ENCODE data around the gene LRRC32. TPM values are rescaled to one million over a fixed set of nuclear protein-coding genes. Genes with fewer than 3 reads are reported as not detected.

LRRC32 gene
- total RNA-seq, 1 donor from 2014 or later = 6.8 TPM

DNA sequence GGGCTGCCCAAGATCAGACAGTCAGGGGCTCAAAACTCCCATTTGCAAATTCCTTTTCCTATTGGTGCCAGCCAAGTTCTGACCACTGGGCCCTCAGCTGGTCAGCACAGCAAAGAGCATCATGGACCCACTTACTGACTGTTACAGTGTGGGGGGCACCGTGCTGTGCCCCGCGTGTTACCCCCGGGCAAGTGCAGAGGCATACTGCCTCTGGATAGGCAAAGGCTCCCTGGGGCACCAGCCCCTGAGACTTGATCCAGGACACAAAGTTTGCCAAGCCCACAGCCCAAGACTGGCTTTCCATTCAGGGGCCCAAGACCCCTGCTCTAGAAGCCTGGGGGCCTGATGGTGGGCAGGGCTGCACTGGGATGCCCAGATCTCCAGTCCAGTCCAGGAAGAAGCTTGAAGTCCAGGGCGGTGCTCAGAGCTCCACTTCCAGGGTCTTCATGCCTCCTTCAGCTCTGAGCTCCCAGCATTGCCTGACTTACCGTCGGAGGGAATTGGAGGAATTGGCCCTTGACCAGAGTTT is 6.6 kb downstream of the LRRC32 start:
- TF ChIP-seq, protein P1, sequence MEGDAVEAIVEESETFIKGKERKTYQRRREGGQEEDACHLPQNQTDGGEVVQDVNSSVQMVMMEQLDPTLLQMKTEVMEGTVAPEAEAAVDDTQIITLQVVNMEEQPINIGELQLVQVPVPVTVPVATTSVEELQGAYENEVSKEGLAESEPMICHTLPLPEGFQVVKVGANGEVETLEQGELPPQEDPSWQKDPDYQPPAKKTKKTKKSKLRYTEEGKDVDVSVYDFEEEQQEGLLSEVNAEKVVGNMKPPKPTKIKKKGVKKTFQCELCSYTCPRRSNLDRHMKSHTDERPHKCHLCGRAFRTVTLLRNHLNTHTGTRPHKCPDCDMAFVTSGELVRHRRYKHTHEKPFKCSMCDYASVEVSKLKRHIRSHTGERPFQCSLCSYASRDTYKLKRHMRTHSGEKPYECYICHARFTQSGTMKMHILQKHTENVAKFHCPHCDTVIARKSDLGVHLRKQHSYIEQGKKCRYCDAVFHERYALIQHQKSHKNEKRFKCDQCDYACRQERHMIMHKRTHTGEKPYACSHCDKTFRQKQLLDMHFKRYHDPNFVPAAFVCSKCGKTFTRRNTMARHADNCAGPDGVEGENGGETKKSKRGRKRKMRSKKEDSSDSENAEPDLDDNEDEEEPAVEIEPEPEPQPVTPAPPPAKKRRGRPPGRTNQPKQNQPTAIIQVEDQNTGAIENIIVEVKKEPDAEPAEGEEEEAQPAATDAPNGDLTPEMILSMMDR (IDR thresholded peaks at IDR 0.05; ENCODE audit: insufficient read depth, low read length, poor library complexity, severe bottlenecking) = no peak
- H3K27me3 ChIP-seq (ENCODE audit: control insufficient read depth, insufficient read depth, low read length) = peaks cover 2% of the 10 kb centered on the region
- DNase-seq (ENCODE audit: low read depth) = no peak
- H3K36me3 ChIP-seq (ENCODE audit: control insufficient read depth, insufficient read depth, low read length) = no peaks in the 10 kb centered on the region
- no peak overlapping the region for H3K4me3 ChIP-seq (ENCODE audit: low read depth, low read length)

DNA sequence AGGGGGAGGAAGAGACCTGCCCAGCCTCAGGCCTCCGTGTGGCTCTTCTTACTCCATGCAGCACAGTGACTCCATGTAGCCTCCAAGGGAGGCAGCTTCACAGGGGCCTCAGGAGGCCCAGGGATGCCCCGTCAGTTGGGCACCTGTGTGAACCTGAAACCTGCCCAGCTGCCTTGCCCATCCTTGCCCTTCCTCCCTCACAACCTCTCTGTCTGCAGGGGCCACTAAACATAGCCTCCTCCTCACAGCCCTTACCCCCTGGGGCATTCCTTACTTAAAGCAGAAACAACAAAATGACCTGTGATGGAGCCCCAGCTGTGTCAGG is 7.1 kb downstream of the LRRC32 start:
- no peak for DNase-seq (ENCODE audit: low read depth)
- H3K36me3 ChIP-seq (ENCODE audit: control insufficient read depth, insufficient read depth, low read length) = no peaks in the 10 kb centered on the region
- H3K4me3 ChIP-seq (ENCODE audit: low read depth, low read length) = no peak overlapping the region
- TF ChIP-seq, protein P1 (IDR thresholded peaks at IDR 0.05; ENCODE audit: insufficient read depth, low read length, poor library complexity, severe bottlenecking) = no peak
- H3K27me3 ChIP-seq (ENCODE audit: control insufficient read depth, insufficient read depth, low read length) = peaks cover 2% of the 10 kb centered on the region

DNA sequence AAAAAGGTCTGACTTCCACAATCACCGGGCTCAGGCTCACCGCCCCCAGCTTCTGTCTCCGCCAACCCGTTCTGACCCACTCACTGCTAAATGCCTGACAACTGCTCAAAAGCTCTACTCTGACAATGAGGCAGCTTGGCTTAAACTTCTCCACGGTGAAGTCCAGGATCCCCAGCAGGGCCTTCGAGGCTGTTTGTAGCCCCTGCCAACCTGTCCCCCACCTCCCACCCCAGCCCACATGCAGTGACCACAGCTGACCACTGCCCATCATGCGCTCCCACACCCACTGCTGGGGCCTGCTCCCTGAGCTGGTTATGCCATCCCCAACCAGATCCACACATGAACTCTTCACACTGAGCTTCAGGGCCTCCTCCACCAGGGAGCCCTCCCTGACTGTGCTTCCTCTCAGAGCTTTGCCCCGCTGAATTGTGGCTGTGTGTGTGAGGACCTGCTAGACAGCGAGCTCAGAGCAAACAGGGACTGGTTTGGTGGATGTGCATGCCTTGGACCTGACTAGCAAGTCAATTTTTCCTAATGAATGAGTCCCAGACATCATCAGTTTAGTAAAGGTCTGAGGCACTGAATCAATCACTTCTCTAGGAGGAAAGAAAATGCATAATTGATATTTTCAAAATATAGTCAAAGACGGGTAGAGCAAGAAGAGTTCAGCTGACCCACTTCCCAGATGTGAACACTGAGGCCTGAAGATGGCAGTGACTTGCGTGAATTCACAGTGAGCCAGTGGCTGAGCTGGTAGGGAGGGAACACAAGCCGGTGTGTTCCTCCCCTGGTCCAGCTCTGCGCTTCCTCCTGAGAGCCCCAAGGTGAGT is 7.7 kb downstream of the LRRC32 start:
- peaks cover 2% of the 10 kb centered on the region for H3K27me3 ChIP-seq (ENCODE audit: control insufficient read depth, insufficient read depth, low read length)
- TF ChIP-seq, protein P1 (IDR thresholded peaks at IDR 0.05; ENCODE audit: insufficient read depth, low read length, poor library complexity, severe bottlenecking) = no peak
- H3K4me3 ChIP-seq (ENCODE audit: low read depth, low read length) = no peak overlapping the region
- no peaks in the 10 kb centered on the region for H3K36me3 ChIP-seq (ENCODE audit: control insufficient read depth, insufficient read depth, low read length)
- no peak for DNase-seq (ENCODE audit: low read depth)

DNA sequence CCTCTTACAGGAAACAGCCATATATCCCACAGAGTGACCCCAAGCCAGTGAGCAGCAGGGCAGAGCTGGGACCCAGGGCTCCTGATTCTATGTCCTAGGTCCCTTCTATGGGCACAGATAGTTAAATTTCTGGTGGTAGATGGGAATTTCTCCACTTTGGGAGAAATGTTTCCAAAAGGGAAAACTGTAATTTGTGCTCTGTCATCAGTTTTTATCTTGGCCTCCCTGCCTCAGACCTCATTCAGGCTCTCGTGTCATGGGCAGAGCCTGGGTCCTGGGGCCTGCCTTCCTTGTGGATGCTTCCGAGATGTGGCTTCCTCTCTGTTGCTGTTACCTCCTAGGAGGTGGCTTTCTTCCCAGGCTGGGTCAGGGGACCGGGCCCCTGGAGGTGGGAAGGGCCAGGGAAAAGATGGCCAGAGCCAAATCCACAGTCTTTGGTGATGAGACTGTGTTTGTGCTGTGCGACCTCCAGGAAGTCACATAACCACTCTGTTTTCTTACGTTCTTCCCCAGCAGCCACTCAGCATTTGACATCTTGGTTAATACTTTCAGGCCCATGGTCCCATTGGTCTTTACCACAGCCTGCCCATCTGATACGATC is 8.6 kb downstream of the LRRC32 start:
- TF ChIP-seq, protein P1 (IDR thresholded peaks at IDR 0.05; ENCODE audit: insufficient read depth, low read length, poor library complexity, severe bottlenecking) = no peak
- Histone ChIP-seq H3K4me3 (ENCODE audit: low read depth, low read length) (no peak overlapping the region), H3K36me3 (ENCODE audit: control insufficient read depth, insufficient read depth, low read length) (no peaks in the 10 kb centered on the region), H3K27me3 (ENCODE audit: control insufficient read depth, insufficient read depth, low read length) (peaks cover 2% of the 10 kb centered on the region)
- DNase-seq (ENCODE audit: low read depth) = no peak

DNA sequence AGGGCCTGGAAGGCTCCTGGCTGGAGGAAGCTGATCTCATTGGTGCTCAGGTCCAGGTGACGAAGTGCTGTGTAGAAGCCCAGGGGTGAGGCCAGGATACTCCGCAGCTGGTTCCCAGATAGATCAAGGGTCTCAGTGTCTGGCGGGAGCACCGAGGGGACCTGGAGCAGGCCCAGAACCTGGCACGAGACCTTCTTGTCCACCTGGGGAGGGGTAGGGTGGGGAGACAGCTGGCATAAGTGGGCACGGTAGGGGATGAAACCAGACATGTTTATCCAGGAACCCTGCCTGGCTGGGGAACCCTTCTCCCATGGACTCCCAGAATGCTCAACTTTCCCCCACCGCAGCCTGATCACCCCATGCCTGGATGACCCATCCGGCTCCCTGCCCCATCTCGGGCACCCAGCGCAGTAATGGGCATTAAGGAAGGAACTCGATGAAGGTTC is 9.2 kb downstream of the LRRC32 start:
- DNase-seq (ENCODE audit: low read depth) = no peak
- Histone ChIP-seq H3K36me3 (ENCODE audit: control insufficient read depth, insufficient read depth, low read length) (no peaks in the 10 kb centered on the region), H3K4me3 (ENCODE audit: low read depth, low read length) (no peak overlapping the region), H3K27me3 (ENCODE audit: control insufficient read depth, insufficient read depth, low read length) (peaks cover 4% of the 10 kb centered on the region)
- TF ChIP-seq, protein P1 (IDR thresholded peaks at IDR 0.05; ENCODE audit: insufficient read depth, low read length, poor library complexity, severe bottlenecking) = no peak
